IPS DF 6.9 (cell line): ENCODE results near the gene WDR37.

Source experiments
- DNase-seq: peaks from one replicate; pipeline ENCODE4 v3.0.0-alpha.2; 2013; ENCODE audit warnings: low read depth, low spot score
- H3K27ac ChIP-seq: one replicate; pipeline ENCODE4 v1.5.1; 2013; ENCODE audit warnings: low read length, control low read depth
- H3K27me3 ChIP-seq: 2 replicates; pipeline ENCODE4 v1.6.1; 2013; ENCODE audit warnings: mild to moderate bottlenecking, low read length; ENCODE audit not compliant: control insufficient read depth, insufficient read depth
- H3K36me3 ChIP-seq: 2 replicates; pipeline ENCODE4 v1.6.1; 2013; ENCODE audit warnings: low read length; ENCODE audit not compliant: control insufficient read depth, insufficient read depth
- H3K4me1 ChIP-seq: 2 replicates; pipeline ENCODE4 v1.6.1; 2013; ENCODE audit warnings: low read length; ENCODE audit not compliant: control insufficient read depth, insufficient read depth
- H3K4me3 ChIP-seq: 2 replicates; pipeline ENCODE4 v1.5.1; 2013; ENCODE audit warnings: mild to moderate bottlenecking, low read length
- H3K9me3 ChIP-seq: 2 replicates; pipeline ENCODE4 v1.6.1; 2013; ENCODE audit warnings: low read length, inconsistent platforms; ENCODE audit not compliant: control insufficient read depth, insufficient read depth
- WGBS: extraction: QIAGEN DNeasy Blood & Tissue Kit; methylation state at CpG from one replicate; pipeline ENCODE4 v1.1.7; 2013; ENCODE audit warnings: mixed read lengths, missing lambda C conversion rate; ENCODE audit not compliant: insufficient read length, insufficient coverage; 5-methylcytosine and 5-hydroxymethylcytosine counted together

Gene WDR37

GRCh38 chr10:1130995-1131790 lies 75.0 kb downstream of the WDR37 start:
- no CpG with 5 or more reads among the region's 12 CpGs for WGBS
- Histone ChIP-seq H3K4me1 (no peaks in the 10 kb centered on the region), H3K9me3 (no peaks in the 10 kb centered on the region), H3K36me3 (peaks cover 16% of the 10 kb centered on the region), H3K4me3 (no peak overlapping the region), H3K27me3 (no peaks in the 10 kb centered on the region), H3K27ac (no peak overlapping the region)
- no peak for DNase-seq

- DNase-seq: no peak
- Histone ChIP-seq H3K4me3 (no peak overlapping the region), H3K4me1 (no peaks in the 10 kb centered on the region), H3K36me3 (peaks cover 14% of the 10 kb centered on the region; the same call in 1 of the 2 replicates), H3K27ac (no peak overlapping the region), H3K27me3 (no peaks in the 10 kb centered on the region), H3K9me3 (no peaks in the 10 kb centered on the region)
- no CpG with 5 or more reads among the region's 10 CpGs for WGBS
Measured at GRCh38 chr10:1132584-1132983, 76.4 kb downstream of the WDR37 start.

GRCh38 chr10:1133495-1134045 lies 77.4 kb downstream of the WDR37 start:
- no peak overlapping the region for H3K4me3 ChIP-seq
- H3K27me3 ChIP-seq: no peaks in the 10 kb centered on the region
- H3K27ac ChIP-seq: no peak overlapping the region
- H3K9me3 ChIP-seq: no peaks in the 10 kb centered on the region
- WGBS: no CpG with 5 or more reads among the region's 3 CpGs
- H3K4me1 ChIP-seq: no peaks in the 10 kb centered on the region
- peaks cover 14% of the 10 kb centered on the region; the same call in 1 of the 2 replicates for H3K36me3 ChIP-seq
- DNase-seq: no peak

GRCh38 chr10:1134156-1134555 lies 78.0 kb downstream of the WDR37 start:
- H3K27ac ChIP-seq: no peak overlapping the region
- no peak for DNase-seq
- peaks cover 14% of the 10 kb centered on the region; the same call in 1 of the 2 replicates for H3K36me3 ChIP-seq
- H3K4me3 ChIP-seq: no peak overlapping the region
- H3K9me3 ChIP-seq: no peaks in the 10 kb centered on the region
- no CpG with 5 or more reads among the region's 2 CpGs for WGBS
- H3K4me1 ChIP-seq: no peaks in the 10 kb centered on the region
- no peaks in the 10 kb centered on the region for H3K27me3 ChIP-seq

- Histone ChIP-seq H3K27me3 (no peaks in the 10 kb centered on the region), H3K4me1 (no peaks in the 10 kb centered on the region), H3K27ac (no peak overlapping the region), H3K36me3 (peaks cover 3% of the 10 kb centered on the region; the same call in 1 of the 2 replicates), H3K4me3 (no peak overlapping the region), H3K9me3 (no peaks in the 10 kb centered on the region)
- DNase-seq: no peak
Measured at GRCh38 chr10:1136268-1136667, 80.1 kb downstream of the WDR37 start.

GRCh38 chr10:1137499-1138163 lies 81.4 kb downstream of the WDR37 start:
- H3K27me3 ChIP-seq: no peaks in the 10 kb centered on the region
- no peak overlapping the region for H3K4me3 ChIP-seq
- H3K36me3 ChIP-seq: no peaks in the 10 kb centered on the region
- WGBS: no CpG with 5 or more reads among the region's 10 CpGs
- no peaks in the 10 kb centered on the region for H3K4me1 ChIP-seq
- DNase-seq: no peak
- no peak overlapping the region for H3K27ac ChIP-seq
- H3K9me3 ChIP-seq: no peaks in the 10 kb centered on the region

- H3K36me3 ChIP-seq: no peaks in the 10 kb centered on the region
- no peak overlapping the region for H3K27ac ChIP-seq
- H3K4me3 ChIP-seq: no peak overlapping the region
- no CpG with 5 or more reads among the region's 1 CpG for WGBS
- H3K27me3 ChIP-seq: no peaks in the 10 kb centered on the region
- no peak for DNase-seq
- H3K4me1 ChIP-seq: no peaks in the 10 kb centered on the region
- H3K9me3 ChIP-seq: no peaks in the 10 kb centered on the region
Measured at GRCh38 chr10:1138529-1138928, 82.3 kb downstream of the WDR37 start.

GRCh38 chr10:1141261-1141660 lies 85.1 kb downstream of the WDR37 start:
- Histone ChIP-seq H3K36me3 (no peaks in the 10 kb centered on the region), H3K4me1 (no peaks in the 10 kb centered on the region), H3K27ac (no peak overlapping the region), H3K27me3 (no peaks in the 10 kb centered on the region), H3K4me3 (no peak overlapping the region), H3K9me3 (no peaks in the 10 kb centered on the region)
- WGBS: no CpG with 5 or more reads among the region's 7 CpGs
- no peak for DNase-seq

GRCh38 chr10:1141701-1142100 lies 85.5 kb downstream of the WDR37 start:
- Histone ChIP-seq H3K9me3 (no peaks in the 10 kb centered on the region), H3K27me3 (no peaks in the 10 kb centered on the region), H3K27ac (no peak overlapping the region), H3K4me1 (no peaks in the 10 kb centered on the region), H3K36me3 (no peaks in the 10 kb centered on the region), H3K4me3 (no peak overlapping the region)
- no CpG with 5 or more reads among the region's 11 CpGs for whole genome bisulfite sequencing
- DNase-seq: no peak

- DNase-seq: no peak
- Histone ChIP-seq H3K4me1 (no peaks in the 10 kb centered on the region), H3K9me3 (no peaks in the 10 kb centered on the region), H3K27me3 (no peaks in the 10 kb centered on the region), H3K4me3 (no peak overlapping the region), H3K27ac (no peak overlapping the region), H3K36me3 (no peaks in the 10 kb centered on the region)
- WGBS: 100% methylated on average over 1 of the region's 3 CpGs
Measured at GRCh38 chr10:1142596-1142995, 86.4 kb downstream of the WDR37 start.
